ENCODE data around the gene ALDH2. TPM values are rescaled to one million over a fixed set of nuclear protein-coding genes. Genes with fewer than 3 reads are reported as not detected.
"Not testable (repeated sequence)": the region's sequence is repeated elsewhere in the genome, so short reads cannot be mapped to it uniquely, and the experiment has no call there.

The ALDH2 gene
- polyA plus RNA-seq, 1 donor (not counting 4 experiments of a cell fraction or from before 2014, with no cell fraction given): 33.8 TPM

DNA sequence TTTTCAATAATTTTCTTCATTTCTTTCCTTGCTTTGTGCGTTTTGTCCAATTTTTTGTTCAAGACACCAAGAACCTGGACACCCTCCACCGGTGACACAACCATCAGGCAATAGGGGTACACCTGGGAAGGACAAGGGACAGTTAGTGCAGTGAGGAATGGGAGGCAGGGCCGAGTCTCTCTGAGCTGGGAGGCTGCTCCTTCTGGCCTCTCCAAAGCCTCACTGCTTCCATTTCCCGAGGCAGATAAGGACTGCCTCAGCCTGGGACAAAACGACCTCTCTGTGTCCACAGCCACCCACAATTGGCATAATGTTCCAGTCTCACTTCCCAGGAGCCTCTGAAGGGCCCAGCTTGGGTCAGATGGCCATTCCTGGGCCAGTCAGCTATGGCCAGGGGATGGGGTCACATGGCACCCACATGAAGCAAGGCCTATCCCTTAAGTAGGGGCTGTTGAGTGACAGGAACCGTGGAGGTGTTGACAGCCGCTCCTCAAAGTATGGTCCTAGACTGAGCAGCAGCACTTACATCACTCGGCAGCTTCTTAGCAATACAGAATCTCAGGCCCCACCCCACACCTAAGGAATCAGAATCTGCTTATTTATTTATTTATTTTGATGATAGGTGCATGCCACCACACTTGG lies 61.7 kb downstream of the ALDH2 start:
- H3K4me3 ChIP-seq (ENCODE audit: control insufficient read depth in 2 of 3, extremely low read depth in 1 of 3, insufficient read depth in 2 of 3, low read depth in 1 of 3, low read length in 3 of 3): no peak overlapping the region
- TF ChIP-seq EZH2 (IDR thresholded peaks at IDR 0.05; ENCODE audit: low read length): no peak
- TF ChIP-seq, protein P1, sequence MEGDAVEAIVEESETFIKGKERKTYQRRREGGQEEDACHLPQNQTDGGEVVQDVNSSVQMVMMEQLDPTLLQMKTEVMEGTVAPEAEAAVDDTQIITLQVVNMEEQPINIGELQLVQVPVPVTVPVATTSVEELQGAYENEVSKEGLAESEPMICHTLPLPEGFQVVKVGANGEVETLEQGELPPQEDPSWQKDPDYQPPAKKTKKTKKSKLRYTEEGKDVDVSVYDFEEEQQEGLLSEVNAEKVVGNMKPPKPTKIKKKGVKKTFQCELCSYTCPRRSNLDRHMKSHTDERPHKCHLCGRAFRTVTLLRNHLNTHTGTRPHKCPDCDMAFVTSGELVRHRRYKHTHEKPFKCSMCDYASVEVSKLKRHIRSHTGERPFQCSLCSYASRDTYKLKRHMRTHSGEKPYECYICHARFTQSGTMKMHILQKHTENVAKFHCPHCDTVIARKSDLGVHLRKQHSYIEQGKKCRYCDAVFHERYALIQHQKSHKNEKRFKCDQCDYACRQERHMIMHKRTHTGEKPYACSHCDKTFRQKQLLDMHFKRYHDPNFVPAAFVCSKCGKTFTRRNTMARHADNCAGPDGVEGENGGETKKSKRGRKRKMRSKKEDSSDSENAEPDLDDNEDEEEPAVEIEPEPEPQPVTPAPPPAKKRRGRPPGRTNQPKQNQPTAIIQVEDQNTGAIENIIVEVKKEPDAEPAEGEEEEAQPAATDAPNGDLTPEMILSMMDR (optimal IDR thresholded peaks at IDR 0.05 in 1 of 3, IDR thresholded peaks at IDR 0.05 in 1 of 3, conservative IDR thresholded peaks at IDR 0.05 in 1 of 3; ENCODE audit: extremely low read depth in 1 of 3, insufficient read depth in 2 of 3, low read length in 3 of 3): no peak
- no peaks in the 10 kb centered on the region for H4K20me1 ChIP-seq (ENCODE audit: control insufficient read depth, extremely low read depth, insufficient read depth, low read length)
- H3K9ac ChIP-seq (ENCODE audit: control insufficient read depth, extremely low read depth, insufficient read depth, low read length): no peak overlapping the region
- dilution Hi-C loops (cut with MboI; ENCODE audit: extremely low pct_ligation_motif_present, low sequenced_read_pairs): no loop called here
- H3K9me1 ChIP-seq (ENCODE audit: control insufficient read depth, extremely low read depth, insufficient read depth, low read length): no peaks in the 10 kb centered on the region
- H3K79me2 ChIP-seq (ENCODE audit: control insufficient read depth, insufficient read depth, low read length): no peaks in the 10 kb centered on the region
- no peaks in the 10 kb centered on the region for H3K9me3 ChIP-seq (ENCODE audit: control insufficient read depth, low read depth, low read length)
- H3K36me3 ChIP-seq (ENCODE audit: control insufficient read depth in 2 of 2, extremely low read depth in 1 of 2, insufficient read depth in 2 of 2, low read length in 2 of 2): no peaks in the 10 kb centered on the region
- H3K27ac ChIP-seq (ENCODE audit: control insufficient read depth, insufficient read depth, low read length): no peak overlapping the region
- no peak for DNase-seq (ENCODE audit: low read depth, low spot score)
- no peak overlapping the region for H2AFZ ChIP-seq (ENCODE audit: control insufficient read depth, low read length)
- no peaks in the 10 kb centered on the region for H3K4me1 ChIP-seq (ENCODE audit: control insufficient read depth, extremely low read depth, insufficient read depth, low read length)
- H3K4me2 ChIP-seq (ENCODE audit: control insufficient read depth, extremely low read depth, insufficient read depth, low read depth, low read length): no peak overlapping the region
- no peak for FAIRE-seq
- H3K27me3 ChIP-seq (ENCODE audit: control insufficient read depth, extremely low read depth, insufficient read depth, low read length): no peaks in the 10 kb centered on the region

DNA sequence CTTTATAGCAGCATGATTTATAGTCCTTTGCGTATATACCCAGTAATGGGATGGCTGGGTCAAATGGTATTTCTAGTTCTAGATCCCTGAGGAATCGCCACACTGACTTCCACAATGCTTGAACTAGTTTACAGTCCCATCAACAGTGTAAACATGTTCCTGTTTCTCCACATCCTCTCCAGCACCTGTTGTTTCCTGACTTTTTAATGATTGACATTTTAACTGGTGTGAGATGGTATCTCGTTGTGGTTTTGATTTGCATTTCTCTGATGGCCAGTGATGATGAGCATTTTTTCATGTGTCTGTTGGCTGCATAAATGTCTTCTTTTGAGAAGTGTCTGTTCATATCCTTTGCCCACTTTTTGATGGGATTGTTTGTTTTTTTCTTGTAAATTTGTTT lies 62.9 kb downstream of the ALDH2 start:
- FAIRE-seq; H3K9me1 ChIP-seq (ENCODE audit: control insufficient read depth, extremely low read depth, insufficient read depth, low read length); H2AFZ ChIP-seq (ENCODE audit: control insufficient read depth, low read length); H3K4me1 ChIP-seq (ENCODE audit: control insufficient read depth, extremely low read depth, insufficient read depth, low read length); DNase-seq (ENCODE audit: low read depth, low spot score); H3K36me3 ChIP-seq (ENCODE audit: control insufficient read depth in 2 of 2, extremely low read depth in 1 of 2, insufficient read depth in 2 of 2, low read length in 2 of 2); H3K79me2 ChIP-seq (ENCODE audit: control insufficient read depth, insufficient read depth, low read length); H3K9me3 ChIP-seq (ENCODE audit: control insufficient read depth, low read depth, low read length); dilution Hi-C loops (cut with MboI; ENCODE audit: extremely low pct_ligation_motif_present, low sequenced_read_pairs); H4K20me1 ChIP-seq (ENCODE audit: control insufficient read depth, extremely low read depth, insufficient read depth, low read length); H3K4me2 ChIP-seq (ENCODE audit: control insufficient read depth, extremely low read depth, insufficient read depth, low read depth, low read length); H3K27ac ChIP-seq (ENCODE audit: control insufficient read depth, insufficient read depth, low read length); H3K27me3 ChIP-seq (ENCODE audit: control insufficient read depth, extremely low read depth, insufficient read depth, low read length); H3K4me3 ChIP-seq (ENCODE audit: control insufficient read depth in 2 of 3, extremely low read depth in 1 of 3, insufficient read depth in 2 of 3, low read depth in 1 of 3, low read length in 3 of 3); H3K9ac ChIP-seq (ENCODE audit: control insufficient read depth, extremely low read depth, insufficient read depth, low read length): not testable (repeated sequence)

DNA sequence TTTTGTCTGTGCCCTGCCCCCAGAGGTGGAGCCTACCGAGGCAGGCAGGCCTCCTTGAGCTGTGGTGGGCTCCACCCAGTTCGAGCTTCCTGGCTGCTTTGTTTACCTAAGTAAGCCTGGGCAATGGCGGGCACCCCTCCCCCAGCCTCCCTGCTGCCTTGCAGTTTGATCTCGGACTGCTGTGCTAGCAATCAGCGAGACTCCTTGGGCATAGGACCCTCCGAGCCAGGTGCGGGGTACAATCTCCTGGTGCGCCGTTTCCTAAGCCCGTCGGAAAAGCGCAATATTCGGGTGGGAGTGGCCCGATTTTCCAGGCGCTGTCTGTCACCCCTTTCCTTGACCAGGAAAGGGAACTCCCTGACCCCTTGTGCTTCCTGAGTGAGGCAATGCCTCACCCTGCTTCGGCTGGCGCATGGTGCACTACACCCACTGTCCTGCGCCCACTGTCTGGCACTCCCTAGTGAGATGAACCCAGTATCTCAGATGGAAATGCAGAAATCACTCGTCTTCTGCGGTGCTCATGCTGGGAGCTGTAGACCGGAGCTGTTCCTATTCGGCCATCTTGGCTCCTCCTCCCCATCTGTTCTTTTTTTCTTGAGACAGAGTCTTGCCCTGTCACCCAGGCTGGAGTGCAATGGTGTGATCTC lies 68.1 kb downstream of the ALDH2 start:
- H3K4me2 ChIP-seq (ENCODE audit: control insufficient read depth, extremely low read depth, insufficient read depth, low read depth, low read length); H3K79me2 ChIP-seq (ENCODE audit: control insufficient read depth, insufficient read depth, low read length); H3K9me1 ChIP-seq (ENCODE audit: control insufficient read depth, extremely low read depth, insufficient read depth, low read length); DNase-seq (ENCODE audit: low read depth, low spot score); dilution Hi-C loops (cut with MboI; ENCODE audit: extremely low pct_ligation_motif_present, low sequenced_read_pairs); H4K20me1 ChIP-seq (ENCODE audit: control insufficient read depth, extremely low read depth, insufficient read depth, low read length); H3K9me3 ChIP-seq (ENCODE audit: control insufficient read depth, low read depth, low read length); H2AFZ ChIP-seq (ENCODE audit: control insufficient read depth, low read length); H3K9ac ChIP-seq (ENCODE audit: control insufficient read depth, extremely low read depth, insufficient read depth, low read length); H3K36me3 ChIP-seq (ENCODE audit: control insufficient read depth in 2 of 2, extremely low read depth in 1 of 2, insufficient read depth in 2 of 2, low read length in 2 of 2); H3K4me3 ChIP-seq (ENCODE audit: control insufficient read depth in 2 of 3, extremely low read depth in 1 of 3, insufficient read depth in 2 of 3, low read depth in 1 of 3, low read length in 3 of 3); H3K27ac ChIP-seq (ENCODE audit: control insufficient read depth, insufficient read depth, low read length); H3K27me3 ChIP-seq (ENCODE audit: control insufficient read depth, extremely low read depth, insufficient read depth, low read length); FAIRE-seq; H3K4me1 ChIP-seq (ENCODE audit: control insufficient read depth, extremely low read depth, insufficient read depth, low read length): not testable (repeated sequence)

- H2AFZ ChIP-seq (ENCODE audit: control insufficient read depth, low read length); FAIRE-seq; H3K9ac ChIP-seq (ENCODE audit: control insufficient read depth, extremely low read depth, insufficient read depth, low read length); H3K4me3 ChIP-seq (ENCODE audit: control insufficient read depth in 2 of 3, extremely low read depth in 1 of 3, insufficient read depth in 2 of 3, low read depth in 1 of 3, low read length in 3 of 3); DNase-seq (ENCODE audit: low read depth, low spot score); H3K4me1 ChIP-seq (ENCODE audit: control insufficient read depth, extremely low read depth, insufficient read depth, low read length); H4K20me1 ChIP-seq (ENCODE audit: control insufficient read depth, extremely low read depth, insufficient read depth, low read length); dilution Hi-C loops (cut with MboI; ENCODE audit: extremely low pct_ligation_motif_present, low sequenced_read_pairs); H3K27me3 ChIP-seq (ENCODE audit: control insufficient read depth, extremely low read depth, insufficient read depth, low read length); H3K4me2 ChIP-seq (ENCODE audit: control insufficient read depth, extremely low read depth, insufficient read depth, low read depth, low read length); H3K9me1 ChIP-seq (ENCODE audit: control insufficient read depth, extremely low read depth, insufficient read depth, low read length); H3K9me3 ChIP-seq (ENCODE audit: control insufficient read depth, low read depth, low read length); H3K27ac ChIP-seq (ENCODE audit: control insufficient read depth, insufficient read depth, low read length): not testable (repeated sequence)
- Histone ChIP-seq H3K36me3 (ENCODE audit: control insufficient read depth in 2 of 2, extremely low read depth in 1 of 2, insufficient read depth in 2 of 2, low read length in 2 of 2) (peaks cover 0 to 13% of the 10 kb centered on the region in 2 experiments), H3K79me2 (ENCODE audit: control insufficient read depth, insufficient read depth, low read length) (peaks cover 14% of the 10 kb centered on the region)
These were observed 68.9 kb downstream of the ALDH2 start for GRCh38 chr12:111835531-111836181.

All from keratinocyte (primary cell).